Fibroblast of mammary gland (primary cell): ENCODE measurements around the gene PHKB.

Experiments
- DNase-seq: peaks from one replicate; pipeline ENCODE4 v3.0.0-alpha.2; 2010; ENCODE audit warnings: low read depth
- H3K4me3 ChIP-seq: 2 replicates; pipeline ENCODE4 v1.5.1; 2011; ENCODE audit warnings: low read depth, mild to moderate bottlenecking, low read length, moderate library complexity; ENCODE audit not compliant: control insufficient read depth
- CTCF ChIP-seq: conservative IDR thresholded peaks from 2 replicates; pipeline ENCODE4 v1.5.1; 2011; ENCODE audit warnings: low read depth, low read length, inconsistent platforms; ENCODE audit not compliant: control insufficient read depth, insufficient read depth

PHKB gene

DNA sequence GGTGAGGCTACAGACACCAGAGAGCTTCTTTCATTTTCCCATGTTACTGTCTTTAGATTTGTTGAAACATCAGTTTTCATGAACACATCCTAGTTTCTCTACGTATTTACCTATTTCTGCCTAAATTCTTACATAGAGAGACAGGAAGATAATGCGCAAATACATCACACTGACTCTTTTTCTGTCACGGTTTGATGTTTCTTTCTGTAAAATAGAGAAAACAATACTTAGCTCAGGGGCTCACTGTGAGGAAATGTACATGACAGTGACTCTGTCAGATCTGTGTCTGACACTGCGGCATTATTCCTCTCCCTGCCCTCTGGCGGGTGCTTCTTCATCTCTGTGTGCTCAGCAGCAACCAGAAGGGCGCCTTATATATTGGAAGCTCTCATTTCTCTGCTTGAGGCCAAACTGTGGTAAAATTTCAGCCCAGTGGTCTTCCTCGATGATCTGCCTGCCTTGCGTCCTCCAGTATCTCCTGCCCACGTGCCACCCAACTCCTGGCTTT lies 264.1 kb downstream of the PHKB start:
- DNase-seq = no peak

GRCh38 chr16:47726031-47726675 lies 265.0 kb downstream of the PHKB start:
- TF ChIP-seq CTCF = no peak
- DNase-seq = peak; percentile 32
- no peak overlapping the region for H3K4me3 ChIP-seq

More for the DNA sequence above, 264.1 kb downstream of the PHKB start:
- no peak for TF ChIP-seq CTCF
- no peak overlapping the region for H3K4me3 ChIP-seq

DNA sequence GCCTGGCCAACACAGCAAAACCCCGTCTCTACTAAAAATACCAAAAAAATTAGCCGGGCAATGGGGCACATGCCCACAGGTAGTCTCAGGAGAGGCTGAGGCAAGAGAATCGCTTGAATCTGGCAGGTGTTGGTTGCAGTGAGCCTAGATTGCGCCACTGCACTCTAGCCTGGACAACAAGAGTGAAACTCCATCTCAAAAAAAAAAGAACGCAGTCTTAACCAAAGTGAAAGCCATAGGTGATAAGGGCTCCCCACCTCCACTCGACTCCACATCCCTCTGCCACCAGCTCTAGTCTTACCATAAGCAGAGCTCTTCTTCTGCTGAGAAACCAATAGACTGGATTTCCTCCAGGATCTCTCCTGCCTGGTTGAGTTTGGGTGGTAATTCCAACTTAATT lies 266.0 kb downstream of the PHKB start:
- no peak for DNase-seq
- no peak overlapping the region for H3K4me3 ChIP-seq
- TF ChIP-seq CTCF = no peak

- DNase-seq = no peak
- H3K4me3 ChIP-seq = no peak overlapping the region
- TF ChIP-seq CTCF = no peak
Measured at GRCh38 chr16:47728205-47728604, 267.1 kb downstream of the PHKB start.

GRCh38 chr16:47729701-47730100 lies 268.6 kb downstream of the PHKB start:
- no peak for TF ChIP-seq CTCF
- DNase-seq = no peak
- no peak overlapping the region for H3K4me3 ChIP-seq

GRCh38 chr16:47731252-47731651 lies 270.1 kb downstream of the PHKB start:
- peak; percentile 99 for DNase-seq
- TF ChIP-seq CTCF = no peak
- H3K4me3 ChIP-seq = no peak overlapping the region
